GM18508 (cell line): ENCODE results near the gene UBE2E3.
"Not testable (repeated sequence)": the region's sequence is repeated elsewhere in the genome, so short reads cannot be mapped to it uniquely, and the experiment has no call there.

ENCODE experiments used
- ATAC-seq: cut with Tn5 transposase; IDR thresholded peaks from one replicate; pipeline ENCODE4 v1.9.1; 2021; ENCODE audit warnings: moderate number of reproducible peaks; ENCODE audit not compliant: insufficient read depth, unreplicated experiment

UBE2E3 gene

DNA sequence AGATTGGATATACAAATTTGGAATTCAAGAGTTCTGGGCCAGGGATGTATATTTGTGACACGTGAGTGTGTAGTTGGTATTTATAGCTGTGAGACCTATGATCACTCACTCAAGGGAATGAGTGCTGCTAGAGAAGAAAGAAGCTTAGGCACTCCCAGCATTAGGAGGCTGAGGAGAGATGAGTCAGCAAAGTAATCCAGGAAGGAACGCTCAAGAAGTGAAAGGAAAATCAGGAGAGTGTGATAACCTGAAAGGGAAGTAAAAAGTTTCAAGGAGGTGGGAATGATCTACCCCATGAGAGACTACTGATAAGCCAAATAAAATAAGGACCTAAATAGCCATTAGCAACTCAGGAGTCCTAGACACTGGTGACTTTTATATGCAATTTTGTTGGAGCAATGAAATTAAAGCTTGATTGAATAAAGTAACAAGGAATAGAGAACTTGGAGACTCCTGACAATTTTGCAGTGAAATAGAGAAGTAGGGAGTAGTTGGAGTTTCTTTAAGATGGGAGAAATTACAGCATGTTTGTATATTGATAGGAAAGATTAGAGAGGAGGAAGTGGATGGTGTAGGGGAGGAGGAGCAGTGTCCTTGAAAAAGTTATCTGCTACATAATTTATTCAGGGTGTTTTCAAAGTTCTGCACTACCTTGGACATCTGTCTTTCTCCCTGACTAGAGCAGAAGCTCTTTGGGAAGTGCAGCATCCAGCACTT lies 89.9 kb downstream of the UBE2E3 start:
- no peak for ATAC-seq

DNA sequence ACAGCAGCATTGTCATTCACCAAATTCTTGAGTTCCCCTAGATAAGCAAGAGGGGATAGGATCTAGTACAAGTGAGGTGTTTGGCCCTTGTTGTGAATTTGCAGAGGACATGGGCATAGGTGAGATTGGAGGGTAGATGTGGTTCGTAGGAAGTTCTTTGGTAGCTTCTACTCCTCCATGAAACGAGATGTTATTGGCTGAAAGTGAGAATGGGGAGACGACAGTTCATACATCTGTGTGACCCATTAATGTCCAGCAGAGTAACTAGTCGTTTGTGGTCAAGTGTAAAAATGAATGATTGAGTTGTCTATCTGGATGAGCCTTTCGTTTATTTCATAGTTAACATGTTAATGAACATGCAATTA lies 90.4 kb downstream of the UBE2E3 start:
- ATAC-seq: no peak

DNA sequence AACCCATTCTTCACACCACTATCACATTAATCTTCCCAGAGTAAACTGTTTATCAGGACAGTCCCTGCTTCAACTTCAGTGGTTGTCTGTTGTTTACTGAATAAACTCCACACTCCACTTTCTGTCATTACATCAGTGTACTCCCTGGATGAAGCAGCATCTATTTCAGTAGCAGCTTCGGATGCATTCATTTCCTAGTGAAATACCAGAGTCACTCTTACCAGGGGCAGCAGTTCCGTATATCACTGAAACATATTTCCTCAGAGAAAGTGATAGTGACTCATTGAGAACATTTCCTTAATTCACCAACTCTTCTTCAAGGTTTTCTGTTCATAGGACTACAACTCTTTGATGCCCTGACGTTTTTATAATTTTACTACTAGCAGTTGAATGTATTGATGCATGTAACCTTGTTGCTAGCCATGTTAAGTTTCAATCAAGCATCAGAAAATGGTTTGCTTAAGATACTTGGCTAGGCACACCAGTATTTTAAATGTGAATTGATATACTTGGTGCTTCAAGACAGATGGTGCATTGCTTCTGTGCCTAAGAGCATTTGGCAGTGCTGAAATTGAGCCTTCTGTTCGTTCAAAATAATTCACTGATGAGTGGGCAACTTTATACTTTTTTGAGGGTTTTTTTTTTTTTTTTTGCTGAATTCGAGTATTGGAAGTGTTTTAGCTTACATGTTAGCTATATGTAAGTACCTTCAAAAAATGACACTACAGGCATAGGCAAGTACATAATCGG lies 92.3 kb downstream of the UBE2E3 start:
- no peak for ATAC-seq

DNA sequence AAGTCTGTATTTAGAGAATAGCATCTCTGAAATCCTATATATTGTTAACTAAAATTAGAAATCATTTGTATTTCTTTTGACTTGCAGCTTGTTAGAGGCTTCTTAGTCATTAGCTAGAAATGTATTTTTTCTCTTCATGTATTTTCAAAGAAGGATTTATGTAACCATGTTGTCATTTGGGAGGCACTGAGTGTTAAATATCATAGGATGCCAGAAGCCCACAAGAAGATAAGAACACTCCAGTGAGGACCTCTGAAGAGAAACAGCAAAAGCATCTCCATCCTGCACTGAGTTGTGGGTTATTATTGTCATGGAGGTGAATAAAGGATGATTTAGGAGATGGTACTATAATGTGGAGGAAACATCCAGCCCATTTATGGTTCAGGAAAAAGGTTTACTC lies 93.5 kb downstream of the UBE2E3 start:
- no peak for ATAC-seq

DNA sequence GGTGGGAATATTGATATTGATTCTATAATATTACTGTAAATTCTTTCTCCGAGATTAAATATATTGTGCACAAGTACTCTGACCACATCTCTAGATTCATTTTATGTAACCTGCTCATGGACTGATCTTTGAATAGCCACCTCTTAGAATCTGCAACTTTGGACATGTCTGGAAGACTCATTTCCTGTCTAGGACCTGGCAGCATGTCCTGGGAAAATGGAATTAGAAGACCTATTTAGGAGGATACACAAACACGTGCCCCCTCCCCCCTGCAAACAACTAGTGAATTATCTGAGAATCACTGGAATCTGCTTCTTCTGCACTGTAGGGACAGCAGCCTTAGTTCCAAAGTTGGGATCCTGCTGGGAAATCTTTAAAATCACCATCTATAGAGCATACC lies 94.1 kb downstream of the UBE2E3 start:
- no peak for ATAC-seq

DNA sequence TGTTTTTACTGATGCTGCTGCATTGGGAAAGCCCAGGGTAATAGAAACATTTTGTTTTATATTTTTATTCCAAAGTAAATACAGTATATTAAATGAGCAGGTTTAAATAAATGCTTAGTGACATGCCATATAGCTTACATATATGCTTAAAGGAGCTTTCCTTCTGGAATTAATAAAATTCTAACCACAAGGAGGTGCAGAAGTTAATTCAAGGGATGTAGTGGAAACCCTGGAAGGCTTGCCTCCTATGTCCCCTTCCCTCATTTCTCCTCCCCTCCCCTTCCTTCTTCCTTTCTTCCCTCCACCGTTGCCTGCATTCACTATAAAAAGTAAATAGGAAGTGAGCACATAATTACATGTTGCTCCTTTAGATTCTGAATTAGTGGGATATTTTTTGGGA lies 96.3 kb downstream of the UBE2E3 start:
- no peak for ATAC-seq

DNA sequence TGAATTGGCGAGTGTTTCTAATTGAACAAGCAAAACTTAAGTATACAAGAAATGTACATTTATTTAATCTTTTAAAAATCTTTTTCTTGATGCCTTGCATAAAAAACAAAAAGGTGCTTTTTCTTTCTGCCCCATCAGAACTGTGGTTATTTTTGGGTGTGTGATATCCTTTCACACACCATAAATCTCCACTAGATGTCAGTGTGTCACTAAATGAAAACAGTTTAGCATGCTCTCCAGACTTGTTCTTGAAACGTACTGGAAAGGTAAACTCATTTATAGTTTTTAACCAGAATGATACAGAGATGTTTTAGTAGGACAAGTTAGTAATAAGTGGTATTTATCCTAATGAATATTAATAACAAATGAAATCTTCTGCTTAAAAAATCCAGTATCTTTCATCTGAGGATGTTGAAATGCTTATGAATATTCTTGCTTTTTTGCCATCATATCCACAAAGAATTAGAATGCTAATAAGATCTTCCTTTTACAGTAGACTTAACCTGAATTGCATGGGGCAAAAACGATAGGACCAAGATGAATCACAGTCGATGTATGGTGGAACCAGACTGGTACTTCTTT lies 96.8 kb downstream of the UBE2E3 start:
- ATAC-seq: peak; percentile 85

DNA sequence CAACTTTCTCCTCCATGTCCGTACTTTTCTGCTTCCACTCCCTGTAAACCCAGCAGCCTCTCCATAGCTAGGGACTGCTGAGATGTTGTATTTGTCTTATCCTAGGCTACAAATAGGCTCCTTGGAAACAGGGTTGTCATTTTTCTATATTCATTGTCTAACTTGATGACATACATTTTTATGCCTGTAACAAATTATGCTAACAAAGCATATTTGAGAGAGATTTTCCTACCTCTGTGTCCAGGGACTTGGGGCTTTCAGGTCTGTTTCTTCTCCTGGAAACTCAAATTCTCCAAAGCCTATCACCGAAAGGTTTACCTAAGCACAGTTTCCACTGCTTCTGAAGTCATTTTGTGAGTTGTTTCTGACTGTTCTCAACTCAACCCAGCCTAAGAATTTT lies 102.7 kb downstream of the UBE2E3 start:
- no peak for ATAC-seq

DNA sequence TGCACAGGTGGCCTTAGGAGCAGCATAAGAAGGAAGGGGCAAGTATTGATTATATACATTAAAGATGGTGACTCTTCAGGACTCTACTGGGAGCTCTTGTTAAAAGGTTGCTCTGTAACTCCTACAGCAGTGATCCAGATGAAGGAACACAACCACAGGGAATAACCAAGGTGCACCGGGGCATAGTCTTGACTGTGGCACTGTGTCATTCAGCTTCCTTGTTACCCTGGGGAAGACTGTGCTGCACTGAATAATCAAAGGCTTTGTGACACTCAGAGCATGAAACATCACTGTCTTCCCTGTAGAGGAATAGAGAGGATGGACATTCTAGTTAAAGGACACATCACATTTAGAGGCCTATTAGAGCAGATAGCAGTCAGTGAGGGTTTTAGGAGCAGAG lies 105.3 kb downstream of the UBE2E3 start:
- ATAC-seq: no peak

DNA sequence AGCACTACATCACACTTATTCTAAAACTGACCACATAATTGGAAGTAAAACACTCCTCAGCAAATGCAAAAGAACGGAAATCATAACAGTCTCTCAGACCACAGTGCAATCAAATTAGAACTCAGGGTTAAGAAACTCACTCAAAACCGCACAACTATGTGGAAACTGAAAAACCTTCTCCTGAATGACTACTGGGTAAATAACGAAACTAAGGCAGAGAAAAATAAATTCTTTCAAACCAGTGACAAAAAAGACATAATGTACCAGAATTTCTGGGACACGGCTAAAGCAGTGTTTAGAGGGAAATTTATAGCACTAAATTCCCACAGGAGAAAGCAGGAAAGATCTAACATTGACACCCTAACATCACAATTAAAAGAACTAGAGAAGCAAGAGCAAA lies 111.5 kb downstream of the UBE2E3 start:
- ATAC-seq: not testable (repeated sequence)

DNA sequence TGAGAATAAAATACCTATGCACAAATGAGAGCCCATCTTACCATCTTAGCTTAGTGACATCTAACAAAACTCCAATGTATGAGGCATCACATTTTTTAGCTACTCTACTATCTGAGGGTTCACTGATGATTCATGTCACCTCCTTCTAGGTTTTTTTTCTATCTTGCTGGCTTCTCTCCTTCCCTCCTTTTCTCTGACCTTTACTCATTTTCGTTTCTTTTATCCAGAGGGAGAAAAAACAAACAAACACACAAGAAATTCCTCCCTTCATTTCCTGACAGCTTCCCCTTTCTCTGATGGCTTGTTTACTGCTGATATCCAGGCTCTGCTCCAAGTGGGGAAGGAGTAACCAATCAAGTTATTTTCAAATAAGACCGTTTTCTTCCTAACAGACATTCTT lies 115.1 kb downstream of the UBE2E3 start:
- ATAC-seq: no peak

DNA sequence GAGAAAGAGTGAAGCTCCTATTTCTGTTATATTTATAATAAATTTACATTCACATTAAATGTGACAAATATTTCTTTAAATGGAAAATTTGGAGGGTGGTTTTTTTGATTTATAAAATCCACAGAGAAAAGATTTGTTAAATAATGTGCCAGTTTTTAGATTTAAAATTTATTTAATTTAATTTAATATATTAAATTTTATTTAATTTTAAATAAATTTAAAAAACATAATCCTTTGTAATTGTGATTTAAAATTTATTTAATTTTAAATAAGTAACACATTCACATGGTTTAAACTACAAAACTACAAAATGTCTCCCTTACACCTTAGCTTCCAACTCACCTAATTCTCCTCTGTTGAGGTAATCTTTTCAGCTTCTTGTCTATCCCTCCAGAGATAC lies 123.3 kb downstream of the UBE2E3 start:
- ATAC-seq: no peak

DNA sequence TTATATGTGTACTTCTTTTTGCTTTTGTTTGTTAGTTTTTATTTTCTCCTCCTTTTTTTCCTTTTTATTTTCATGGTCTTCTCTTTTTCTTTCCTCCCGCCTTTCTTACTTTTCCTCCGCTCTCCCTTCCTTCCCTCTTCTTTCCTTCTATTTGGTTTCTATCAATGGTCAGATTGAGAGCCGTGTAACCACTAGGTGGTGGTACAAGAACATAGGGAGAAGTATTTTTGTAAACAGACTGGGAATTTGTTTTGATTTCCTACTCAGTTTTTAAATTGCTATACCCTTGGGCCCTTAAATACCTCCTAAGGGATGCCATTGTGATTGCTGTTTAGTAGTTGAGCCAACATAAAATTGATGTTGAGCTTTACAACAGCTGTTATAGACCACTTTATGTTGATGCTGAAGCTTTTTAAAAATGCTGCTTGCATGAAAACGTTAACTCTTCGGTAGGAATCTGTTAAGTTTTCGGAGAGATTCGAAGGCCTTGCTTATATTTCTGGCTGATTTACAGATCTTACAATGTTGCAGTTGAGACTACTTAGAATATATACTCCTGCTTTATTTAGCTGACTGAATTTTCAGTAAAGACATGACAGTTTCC lies 124.2 kb downstream of the UBE2E3 start:
- no peak for ATAC-seq

DNA sequence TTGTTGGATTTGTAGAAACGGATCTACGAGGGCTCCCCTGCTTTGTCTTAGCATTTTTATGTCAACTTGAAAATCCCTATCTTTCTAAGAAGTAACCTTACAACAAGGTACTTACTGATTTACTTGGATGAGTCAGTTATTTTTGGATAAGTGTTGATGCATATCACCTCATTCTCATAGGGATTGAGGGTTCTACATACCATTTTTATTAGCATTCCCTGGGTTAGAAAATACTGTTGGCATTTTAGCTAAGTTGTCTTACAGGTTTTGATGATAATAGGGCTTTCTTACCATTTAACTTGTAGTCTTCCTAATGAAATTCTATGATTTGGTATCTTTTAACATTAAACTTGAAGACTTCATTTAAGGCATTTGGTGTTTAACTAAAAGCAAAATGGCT lies 125.2 kb downstream of the UBE2E3 start:
- ATAC-seq: no peak

DNA sequence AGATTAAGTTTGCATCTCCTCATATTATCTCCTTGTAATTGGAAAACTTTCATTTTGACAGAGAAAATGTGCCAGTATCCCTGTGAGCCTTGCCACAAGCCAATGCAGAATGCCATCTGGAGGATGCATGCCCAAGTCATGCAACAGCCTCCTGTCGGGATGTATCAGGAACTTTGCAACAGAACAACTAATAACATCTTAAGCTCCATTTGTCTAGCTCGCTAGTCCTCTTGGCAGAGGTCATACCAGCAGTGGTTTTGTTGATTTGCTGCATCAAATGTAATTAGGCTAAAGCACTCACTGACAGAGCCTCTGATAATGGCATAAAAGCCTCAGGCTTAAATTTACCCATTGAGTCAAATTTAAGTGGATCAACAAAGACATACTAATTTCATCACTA lies 125.8 kb downstream of the UBE2E3 start:
- no peak for ATAC-seq

DNA sequence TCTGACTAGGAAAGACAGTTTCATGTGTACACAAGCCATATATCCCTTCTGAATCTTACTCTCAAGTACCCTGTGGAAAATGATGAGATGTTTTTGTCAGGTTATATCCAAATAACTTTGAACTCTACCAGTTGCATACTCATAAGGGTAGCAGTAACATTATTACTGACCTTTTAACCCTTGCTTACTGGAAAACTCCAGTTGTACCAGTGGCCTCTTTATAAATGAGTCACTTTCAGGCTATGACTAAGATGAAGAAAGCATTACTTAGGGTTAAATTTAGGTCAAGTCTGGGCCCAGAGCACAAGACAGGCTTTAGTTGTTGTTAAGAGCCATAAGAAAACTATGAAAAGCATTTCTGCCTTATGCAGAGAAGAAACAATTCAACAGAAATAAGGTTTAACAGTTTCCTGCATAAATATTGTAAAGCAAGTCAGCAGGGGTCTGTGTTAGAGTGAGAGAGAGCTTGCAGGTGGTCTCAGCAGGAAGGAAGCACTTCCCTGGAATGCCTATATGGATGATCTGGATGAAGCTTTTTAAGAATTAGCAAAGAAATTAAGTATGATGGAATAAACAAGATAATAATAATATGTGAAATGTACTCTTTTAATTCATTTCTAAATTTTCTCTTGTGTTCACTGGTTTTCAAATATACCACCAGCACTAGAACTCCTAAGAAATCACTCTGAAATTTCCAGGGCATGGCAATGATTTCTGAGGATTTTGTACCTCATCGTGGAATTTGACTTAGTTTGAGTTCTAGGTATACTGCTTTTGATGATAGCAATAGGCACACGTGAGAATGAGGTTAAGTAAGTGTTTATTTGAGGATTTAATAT lies 126.6 kb downstream of the UBE2E3 start:
- ATAC-seq: peak; percentile 98

DNA sequence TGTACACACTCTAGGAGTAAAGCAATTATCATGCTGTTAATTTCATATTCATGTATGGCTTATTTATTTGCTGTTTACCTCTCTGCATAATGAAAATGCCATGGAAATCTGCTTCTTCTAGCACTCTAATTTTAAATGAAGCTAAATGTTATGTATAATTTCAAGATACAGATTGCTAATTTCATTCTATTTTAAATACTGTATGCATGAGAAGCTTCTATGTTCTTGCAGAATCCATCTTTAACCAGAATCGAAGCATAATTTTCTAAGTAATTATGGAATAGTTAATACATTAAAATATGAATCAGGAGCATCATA lies 127.2 kb downstream of the UBE2E3 start:
- no peak for ATAC-seq

DNA sequence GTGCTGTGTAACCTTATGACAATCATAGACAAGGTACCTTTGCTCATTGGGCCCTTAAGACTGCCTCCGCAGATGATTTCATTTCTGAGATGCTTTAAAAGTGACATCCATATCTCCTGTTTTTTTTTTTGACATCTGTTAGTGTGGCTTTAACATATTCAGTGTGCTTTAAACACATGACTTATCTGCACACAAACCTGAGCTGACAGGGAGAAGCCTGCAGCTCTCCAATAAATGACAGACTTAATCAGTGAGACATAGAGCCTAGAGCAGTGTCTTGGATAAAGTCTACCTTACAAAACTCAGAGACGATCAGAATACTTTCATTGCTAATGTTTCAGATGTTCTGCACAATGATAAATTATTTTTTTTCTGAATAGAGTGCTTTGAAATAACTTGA lies 130.7 kb downstream of the UBE2E3 start:
- no peak for ATAC-seq

DNA sequence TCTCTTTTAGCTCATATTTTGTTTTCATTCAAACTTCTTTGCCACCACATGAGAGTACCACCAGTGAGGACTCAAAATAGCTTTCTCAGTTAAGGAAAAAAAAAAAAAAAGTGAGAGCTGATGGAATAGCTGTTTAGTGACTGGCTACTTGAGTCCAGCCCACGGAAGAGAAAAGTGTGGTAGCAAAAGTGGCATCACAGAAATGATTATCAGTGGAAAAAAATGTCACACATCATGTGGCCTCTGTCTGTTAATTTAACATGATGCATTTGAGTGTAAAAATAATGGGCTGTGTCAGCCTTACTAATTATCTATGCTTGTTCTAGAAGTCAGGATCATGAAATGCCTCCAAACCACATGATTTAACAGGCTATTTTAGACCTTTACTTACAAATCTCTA lies 132.5 kb downstream of the UBE2E3 start:
- no peak for ATAC-seq
